ENCODE results near the gene RGS6. TPM values are rescaled to one million over a fixed set of nuclear protein-coding genes. Genes with fewer than 3 reads are reported as not detected.

Gene RGS6
- total and polyA plus RNA-seq, 2 of the 4 experiments (the other 2 are of a cell fraction), result not detected

DNA sequence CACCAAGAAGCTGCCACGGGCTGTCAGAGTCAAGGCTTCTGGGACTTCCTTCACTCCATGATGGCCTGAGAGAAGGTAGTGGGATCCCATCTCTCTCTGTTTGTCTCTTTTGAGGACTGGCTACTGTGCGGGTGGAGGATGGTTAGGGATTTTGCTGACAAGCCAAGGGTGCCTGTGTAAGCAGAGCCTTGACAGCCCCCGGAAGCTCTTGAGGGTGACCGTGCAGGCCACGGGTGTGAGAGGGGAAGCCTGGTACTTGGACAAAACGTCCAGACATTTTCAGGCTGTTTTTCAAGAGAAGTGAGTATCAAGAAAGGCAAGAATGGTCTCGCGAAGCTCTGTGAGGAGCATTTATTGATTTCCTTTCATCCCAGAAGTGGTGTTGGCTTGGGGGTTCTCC is 609.3 kb downstream of the RGS6 start:
- H3K36me3 ChIP-seq (ENCODE audit: control insufficient read depth, insufficient read depth, low read length), result no peaks in the 10 kb centered on the region
- no peaks in the 10 kb centered on the region for H3K9me3 ChIP-seq (ENCODE audit: control insufficient read depth, insufficient read depth, low read length)
- no TSS peak for BruUV-seq (replicated peaks)
- H3K27me3 ChIP-seq (ENCODE audit: control insufficient read depth, insufficient read depth, low read length), result peaks cover 2% of the 10 kb centered on the region; the same call in 1 of the 2 replicates
- no peak overlapping the region for H3K23ac ChIP-seq (ENCODE audit: low read depth, low read length)
- no peaks in the 10 kb centered on the region for H4K20me1 ChIP-seq (ENCODE audit: insufficient read depth, low read length)
- in situ Hi-C loops (cut with MboI; ENCODE audit: low sequenced_read_pairs), result no loop called here
- no peak overlapping the region for H2BK20ac ChIP-seq (ENCODE audit: low read depth, low read length)
- intact Hi-C loops (cut with micrococcal nuclease), result no loop called here
- H2BK15ac ChIP-seq (ENCODE audit: low read depth, low read length), result no peak overlapping the region
- no peak overlapping the region for H2BK5ac ChIP-seq (ENCODE audit: low read depth, low read length, poor library complexity, severe bottlenecking)
- no peak overlapping the region for H3K18ac ChIP-seq (ENCODE audit: low read depth, low read length)
- no peak for ATAC-seq (ENCODE audit: low read depth)
- dilution Hi-C loops (cut with HindIII; ENCODE audit: low sequenced_read_pairs, unreplicated experiment), result no loop called here
- H3K9me1 ChIP-seq (ENCODE audit: insufficient read depth, low read length), result no peaks in the 10 kb centered on the region; the same call in 1 of the 2 replicates
- no peak overlapping the region for H4K5ac ChIP-seq (ENCODE audit: low read depth, low read length)
- no peak overlapping the region for H2AK9ac ChIP-seq (replicated peaks; ENCODE audit: low read depth, low read length, poor library complexity)
- H4K91ac ChIP-seq (ENCODE audit: insufficient read depth, low read depth, low read length), result no peak overlapping the region
- no peak for DNase-seq
- no peak overlapping the region for H3K4ac ChIP-seq (ENCODE audit: low read depth, low read length)
- no peak overlapping the region for H3K4me2 ChIP-seq (ENCODE audit: low read depth, low read length)
- TF ChIP-seq, protein P1, sequence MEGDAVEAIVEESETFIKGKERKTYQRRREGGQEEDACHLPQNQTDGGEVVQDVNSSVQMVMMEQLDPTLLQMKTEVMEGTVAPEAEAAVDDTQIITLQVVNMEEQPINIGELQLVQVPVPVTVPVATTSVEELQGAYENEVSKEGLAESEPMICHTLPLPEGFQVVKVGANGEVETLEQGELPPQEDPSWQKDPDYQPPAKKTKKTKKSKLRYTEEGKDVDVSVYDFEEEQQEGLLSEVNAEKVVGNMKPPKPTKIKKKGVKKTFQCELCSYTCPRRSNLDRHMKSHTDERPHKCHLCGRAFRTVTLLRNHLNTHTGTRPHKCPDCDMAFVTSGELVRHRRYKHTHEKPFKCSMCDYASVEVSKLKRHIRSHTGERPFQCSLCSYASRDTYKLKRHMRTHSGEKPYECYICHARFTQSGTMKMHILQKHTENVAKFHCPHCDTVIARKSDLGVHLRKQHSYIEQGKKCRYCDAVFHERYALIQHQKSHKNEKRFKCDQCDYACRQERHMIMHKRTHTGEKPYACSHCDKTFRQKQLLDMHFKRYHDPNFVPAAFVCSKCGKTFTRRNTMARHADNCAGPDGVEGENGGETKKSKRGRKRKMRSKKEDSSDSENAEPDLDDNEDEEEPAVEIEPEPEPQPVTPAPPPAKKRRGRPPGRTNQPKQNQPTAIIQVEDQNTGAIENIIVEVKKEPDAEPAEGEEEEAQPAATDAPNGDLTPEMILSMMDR (conservative IDR thresholded peaks at IDR 0.05; ENCODE audit: low read depth, low read length), result no peak
- no peak for TF ChIP-seq RCOR1 (IDR thresholded peaks at IDR 0.05; ENCODE audit: insufficient replicate concordance, low read length)
- TF ChIP-seq FOS (IDR thresholded peaks at IDR 0.05; ENCODE audit: low read depth, low read length), result no peak
- TF ChIP-seq MAZ (IDR thresholded peaks at IDR 0.05; ENCODE audit: borderline replicate concordance, low read depth, low read length), result no peak
- no peak overlapping the region for H3K56ac ChIP-seq (ENCODE audit: extremely low read depth, insufficient read depth, low read length)
- WGBS, 2 experiments (ENCODE audit: extremely low coverage in 2 of 2, insufficient read length in 1 of 2), result no CpG with 5 or more reads among the region's 8 CpGs
- H2AFZ ChIP-seq (replicated peaks; ENCODE audit: low read length, poor library complexity), result no peak overlapping the region
- POLR2A ChIA-PET (ENCODE audit: unreplicated experiment), result no interaction called here
- H3K79me1 ChIP-seq (ENCODE audit: low read depth in 1 of 2, low read length in 2 of 2), result no peaks in the 10 kb centered on the region
- H3K4me3 ChIP-seq (ENCODE audit: insufficient read depth, low read depth, low read length), result no peak overlapping the region
- no peak overlapping the region for H2BK120ac ChIP-seq (ENCODE audit: low read depth, low read length)
- no peak overlapping the region for H4K8ac ChIP-seq (ENCODE audit: low read depth in 2 of 2, low read length in 2 of 2)
- CTCF ChIA-PET, result no interaction called here
- no peak overlapping the region for H3K27ac ChIP-seq (ENCODE audit: insufficient read depth, low read length)
- peaks cover 7% of the 10 kb centered on the region for H3K4me1 ChIP-seq (ENCODE audit: control insufficient read depth, insufficient read depth, low read length)
- no peak overlapping the region for H2AK5ac ChIP-seq (ENCODE audit: low read depth, low read length)
- no peak overlapping the region for H3K9ac ChIP-seq (ENCODE audit: low read depth, low read length)
- H3K14ac ChIP-seq (replicated peaks; ENCODE audit: low read depth, low read length), result no peak overlapping the region
